DND-41 (cell line): Measurements from ENCODE around the gene G3BP1.

ENCODE experiments used
- ATAC-seq: fragments of 200-7000 bp; cut with Tn5 transposase; 3 replicates; pipeline ENCODE4 v1.9.1; 2021; ENCODE audit warnings: low read depth; ENCODE audit not compliant: insufficient read depth
- DNase-seq: peaks from one replicate; pipeline ENCODE4 v3.0.0-alpha.2; 2020
- H2AFZ ChIP-seq: 2 replicates; pipeline ENCODE4 v1.6.0; 2012; ENCODE audit warnings: low read depth, low read length
- H3K27ac ChIP-seq: 2 replicates; pipeline ENCODE4 v1.5.1; 2012; ENCODE audit warnings: low read length, inconsistent platforms
- H3K27me3 ChIP-seq: fragments of 200-600 bp; sonication (generic); 2 replicates; pipeline ENCODE4 v1.6.0; 2012; ENCODE audit warnings: low read length, mild to moderate bottlenecking, inconsistent platforms; ENCODE audit not compliant: insufficient read depth, poor library complexity
- H3K36me3 ChIP-seq: 2 replicates; pipeline ENCODE4 v1.5.1; 2012; ENCODE audit warnings: low read length, inconsistent platforms; ENCODE audit not compliant: insufficient read depth
- H3K4me1 ChIP-seq: 2 replicates; pipeline ENCODE4 v1.5.1; 2012; ENCODE audit warnings: mild to moderate bottlenecking, low read length; ENCODE audit not compliant: insufficient read depth
- H3K4me2 ChIP-seq: 2 replicates; pipeline ENCODE4 v1.6.0; 2012; ENCODE audit warnings: mild to moderate bottlenecking, moderate library complexity, low read length, inconsistent platforms; ENCODE audit not compliant: insufficient read depth
- H3K4me3 ChIP-seq, 2 experiments: fragments of 200-600 bp in 1 of 2; shearing (Covaris generic) in 1 of 2; 2 replicates each; pipeline ENCODE4 v1.5.1; 2012 to 2016; ENCODE audit warnings: inconsistent platforms in 2 of 2, low read length in 2 of 2, mild to moderate bottlenecking in 2 of 2, low read depth in 1 of 2, moderate library complexity in 1 of 2
- H3K79me2 ChIP-seq: 2 replicates; pipeline ENCODE4 v1.6.0; 2012; ENCODE audit warnings: low read length, inconsistent platforms; ENCODE audit not compliant: insufficient read depth
- H3K9ac ChIP-seq: 2 replicates; pipeline ENCODE4 v1.6.0; 2012; ENCODE audit warnings: low read depth, mild to moderate bottlenecking, inconsistent platforms, low read length, moderate library complexity
- H3K9me3 ChIP-seq: 2 replicates; pipeline ENCODE4 v1.5.1; 2012; ENCODE audit warnings: low read length, moderate library complexity, mild to moderate bottlenecking, inconsistent platforms; ENCODE audit not compliant: insufficient read depth, severe bottlenecking
- H4K20me1 ChIP-seq: 2 replicates; pipeline ENCODE4 v1.6.0; 2012; ENCODE audit warnings: low read length; ENCODE audit not compliant: insufficient read depth
- EZH2 ChIP-seq: IDR thresholded peaks from 3 replicates; pipeline ENCODE4 v1.6.1; 2012; ENCODE audit warnings: borderline replicate concordance, low read depth, mild to moderate bottlenecking, moderate library complexity, low read length, inconsistent platforms; ENCODE audit not compliant: severe bottlenecking
- TF ChIP-seq, protein P1 (sequence below): IDR thresholded peaks from 2 replicates; pipeline ENCODE4 v1.5.1; 2012; ENCODE audit warnings: borderline replicate concordance, low read length, moderate library complexity, mild to moderate bottlenecking; ENCODE audit not compliant: poor library complexity, severe bottlenecking; ENCODE audit errors: extremely low read depth

The G3BP1 gene

DNA sequence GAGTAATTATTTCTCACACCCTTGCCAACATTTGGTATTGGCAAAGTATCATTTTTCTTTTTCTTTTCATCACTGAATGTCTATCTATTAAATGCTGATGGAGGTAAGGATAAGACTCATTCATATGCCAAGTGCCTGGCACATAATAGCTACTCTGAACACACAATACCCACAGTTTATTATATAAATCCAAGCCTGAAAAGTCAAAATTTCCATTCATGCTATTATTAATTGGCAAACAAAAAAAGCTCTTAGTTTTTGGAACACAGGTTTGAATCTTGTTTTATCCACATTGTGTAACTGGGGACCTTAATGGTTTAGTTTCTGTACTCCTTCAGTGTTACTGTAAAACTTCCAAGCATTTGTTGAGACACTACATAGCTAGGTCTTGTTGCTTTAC is 7.0 kb upstream of the G3BP1 start:
- Histone ChIP-seq H3K4me3 (no peak overlapping the region), H3K27ac (no peak overlapping the region), H3K9me3 (no peaks in the 10 kb centered on the region), H3K4me1 (peaks cover 6% of the 10 kb centered on the region), H3K9ac (no peak overlapping the region), H4K20me1 (no peaks in the 10 kb centered on the region), H3K27me3 (no peaks in the 10 kb centered on the region), H3K36me3 (no peaks in the 10 kb centered on the region), H3K79me2 (peaks cover 6% of the 10 kb centered on the region), H2AFZ (no peak overlapping the region), H3K4me2 (no peak overlapping the region)
- no peak for TF ChIP-seq EZH2
- TF ChIP-seq, protein P1, sequence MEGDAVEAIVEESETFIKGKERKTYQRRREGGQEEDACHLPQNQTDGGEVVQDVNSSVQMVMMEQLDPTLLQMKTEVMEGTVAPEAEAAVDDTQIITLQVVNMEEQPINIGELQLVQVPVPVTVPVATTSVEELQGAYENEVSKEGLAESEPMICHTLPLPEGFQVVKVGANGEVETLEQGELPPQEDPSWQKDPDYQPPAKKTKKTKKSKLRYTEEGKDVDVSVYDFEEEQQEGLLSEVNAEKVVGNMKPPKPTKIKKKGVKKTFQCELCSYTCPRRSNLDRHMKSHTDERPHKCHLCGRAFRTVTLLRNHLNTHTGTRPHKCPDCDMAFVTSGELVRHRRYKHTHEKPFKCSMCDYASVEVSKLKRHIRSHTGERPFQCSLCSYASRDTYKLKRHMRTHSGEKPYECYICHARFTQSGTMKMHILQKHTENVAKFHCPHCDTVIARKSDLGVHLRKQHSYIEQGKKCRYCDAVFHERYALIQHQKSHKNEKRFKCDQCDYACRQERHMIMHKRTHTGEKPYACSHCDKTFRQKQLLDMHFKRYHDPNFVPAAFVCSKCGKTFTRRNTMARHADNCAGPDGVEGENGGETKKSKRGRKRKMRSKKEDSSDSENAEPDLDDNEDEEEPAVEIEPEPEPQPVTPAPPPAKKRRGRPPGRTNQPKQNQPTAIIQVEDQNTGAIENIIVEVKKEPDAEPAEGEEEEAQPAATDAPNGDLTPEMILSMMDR, result no peak
- DNase-seq (no peak), ATAC-seq (no peak)

DNA sequence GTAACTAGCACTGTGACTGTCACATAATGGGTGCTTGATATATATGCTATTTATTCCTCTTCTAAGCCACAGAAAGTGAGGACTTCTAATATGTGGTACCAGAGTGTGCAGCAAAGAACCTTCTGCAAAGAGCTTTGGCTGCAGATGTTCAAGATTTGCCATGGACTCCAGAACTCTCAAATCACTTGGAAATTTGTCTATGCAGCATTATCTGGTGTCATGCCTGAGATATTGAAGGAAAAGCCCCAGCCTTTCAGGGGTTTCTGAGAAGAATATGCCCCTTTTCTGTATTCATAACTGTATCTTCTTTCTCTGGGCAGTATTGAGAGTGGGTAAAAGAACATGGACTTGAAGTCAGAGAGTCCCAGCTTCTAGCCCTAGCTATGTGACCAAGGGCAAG is 4.8 kb upstream of the G3BP1 start:
- TF ChIP-seq EZH2, result no peak
- TF ChIP-seq, protein P1, result no peak
- Histone ChIP-seq H3K4me3 (no peak overlapping the region), H3K36me3 (no peaks in the 10 kb centered on the region; the same call in 1 of the 2 replicates), H3K27ac (no peak overlapping the region), H3K79me2 (peaks cover 21% of the 10 kb centered on the region), H3K4me2 (no peak overlapping the region), H2AFZ (no peak overlapping the region), H3K9me3 (no peaks in the 10 kb centered on the region), H3K4me1 (peaks cover 11% of the 10 kb centered on the region), H3K27me3 (no peaks in the 10 kb centered on the region), H3K9ac (no peak overlapping the region), H4K20me1 (no peaks in the 10 kb centered on the region)
- DNase-seq, result no peak
- no peak for ATAC-seq

DNA sequence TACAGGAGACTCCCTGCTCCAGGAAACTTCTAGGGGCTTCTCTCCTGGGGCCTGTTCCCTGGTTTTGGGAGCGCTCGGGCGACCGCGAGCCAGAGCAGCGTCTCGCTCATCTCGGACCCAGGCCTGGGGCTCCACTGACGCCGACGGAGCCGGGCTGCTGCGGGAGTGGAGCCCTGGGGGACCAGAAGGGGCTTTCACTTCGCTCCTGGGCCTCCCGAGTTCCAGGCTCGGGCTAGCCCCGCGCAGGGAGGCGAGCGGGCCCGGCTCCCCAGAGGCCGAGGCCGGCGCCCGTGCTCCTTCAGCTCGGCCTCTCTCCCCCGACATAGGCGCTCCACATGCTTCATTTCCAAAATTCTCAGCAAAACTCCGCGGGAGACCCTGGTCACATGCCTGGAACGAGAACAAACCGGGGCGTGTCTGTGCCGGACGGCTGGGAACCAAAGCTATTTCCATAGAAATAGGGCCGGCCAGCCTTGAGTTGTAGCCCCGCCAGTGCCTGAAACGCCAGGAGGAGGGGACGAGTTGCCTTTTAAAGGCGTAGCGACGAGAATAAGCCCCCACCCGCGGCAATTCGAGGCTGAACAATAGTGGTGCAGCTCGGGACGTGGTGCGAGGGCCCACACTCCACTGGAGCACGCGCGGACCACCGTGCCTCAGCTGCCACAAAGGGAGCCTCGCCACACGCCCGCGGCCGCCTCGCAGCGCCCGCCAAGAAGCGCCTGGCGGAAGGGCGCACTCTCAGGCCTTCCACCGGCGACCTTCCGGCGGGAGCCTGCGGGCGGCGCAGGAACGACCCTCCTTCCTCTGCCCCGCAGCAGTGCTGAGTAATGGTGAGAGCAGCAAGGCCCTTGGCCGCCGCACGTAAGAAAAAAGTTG is 1.1 kb upstream of the G3BP1 start:
- ATAC-seq (peak; percentile 41), DNase-seq (no peak)
- peak overlapping the region; percentile 53 to 78 for H3K4me3 ChIP-seq
- peak overlapping the region; percentile 96 for H3K27ac ChIP-seq
- no peaks in the 10 kb centered on the region for H3K9me3 ChIP-seq
- H4K20me1 ChIP-seq, result peaks cover 35% of the 10 kb centered on the region
- H3K4me2 ChIP-seq, result peak overlapping the region; percentile 75
- peak overlapping the region; percentile 97 for H3K9ac ChIP-seq
- peak overlapping the region; percentile 95 for H2AFZ ChIP-seq
- peaks cover 24% of the 10 kb centered on the region for H3K36me3 ChIP-seq
- peaks cover 57% of the 10 kb centered on the region for H3K79me2 ChIP-seq
- H3K27me3 ChIP-seq, result no peaks in the 10 kb centered on the region
- TF ChIP-seq, protein P1, result peak; percentile 36
- no peak for TF ChIP-seq EZH2
- peaks cover 37% of the 10 kb centered on the region for H3K4me1 ChIP-seq
